Left ventricle myocardium superior (tissue), 1 donor: Measurements from ENCODE around the gene FBN1. TPM values are rescaled to one million over a fixed set of nuclear protein-coding genes. Genes with fewer than 3 reads are reported as not detected.

ENCODE experiments used
- ATAC-seq: fragments of 200-7000 bp; cut with Tn5 transposase; one replicate; pipeline ENCODE4 v1.9.1; 2020; ENCODE audit warnings: mild to moderate bottlenecking, moderate library complexity
- DNase-seq: peaks from one replicate; pipeline ENCODE4 v3.0.0-alpha.2; 2020
- intact Hi-C: fragments of 100-400 bp; cut with micrococcal nuclease; formaldehyde crosslinking; loops from one replicate; pipeline ENCODE4 v1.11.0; 2022
- long read RNA-seq: library from polyadenylated mRNA; unstranded; transcript quantifications from one replicate; pipeline ENCODE4 v2.0.0, GENCODE V29; 2021
- total RNA-seq: library from RNA; stranded (reverse); fragmentation: NEBNext Ultra II Directional; extraction: Animal tissue kit (Norgen Biotek cat#: 25700); gene quantifications from one replicate; pipeline ENCODE4 v1.2.1, GENCODE V29; 2021
- donor health status: DM: no; HTN: yes; CAD: no; lungs with severe emphysema.

Gene FBN1
- total RNA-seq: 27.6 TPM
- long read RNA-seq, partial matches to known transcripts: 5 of 5 reads
- long read RNA-seq, other reads (novel, unspliced or antisense): 0 of 5 reads

DNA sequence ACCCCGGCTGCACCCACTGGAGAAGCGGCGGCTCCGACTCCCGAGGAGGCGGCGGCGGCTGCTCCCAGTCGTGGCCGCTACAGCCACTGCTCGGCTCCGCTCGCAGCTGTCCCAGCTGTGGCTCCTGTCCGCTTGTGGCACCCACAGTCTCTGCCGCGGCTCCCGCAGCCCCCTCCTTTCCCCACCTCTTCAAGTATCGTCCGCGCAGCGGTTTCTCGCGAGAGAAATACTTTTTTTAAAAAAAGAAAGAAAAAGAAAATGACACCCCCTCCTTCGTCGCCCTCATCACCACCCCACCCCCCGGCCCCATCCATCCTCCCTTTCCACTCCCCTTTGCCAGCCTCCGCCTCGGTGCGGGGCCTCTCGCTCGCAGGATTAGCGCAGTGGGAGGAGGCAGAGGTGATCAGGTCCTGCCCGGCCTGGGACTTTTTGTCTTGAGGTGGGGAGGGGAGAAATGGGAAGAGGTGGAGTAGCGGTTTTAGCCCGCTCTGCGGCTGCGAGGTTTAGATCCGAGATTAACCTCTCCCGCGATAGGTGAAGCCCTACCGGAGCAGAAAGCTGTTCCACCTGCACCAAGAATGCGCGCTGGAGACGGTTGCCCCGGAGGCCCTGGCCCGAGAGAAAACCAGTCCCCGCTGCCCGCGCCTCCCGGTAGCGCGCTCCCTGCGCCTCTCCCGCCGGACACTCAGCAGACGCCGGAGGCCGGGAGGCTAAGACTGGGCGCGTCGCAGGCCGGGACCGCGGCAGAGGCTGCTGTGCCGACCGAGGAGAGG lies at the start of gene FBN1:
Gene FBN1 (minus strand): TSS at position 152 of the 773 bp plus-strand sequence. CDS start 940 bp downstream, outside the sequence.
- DNase-seq: peak; percentile 82
- intact Hi-C loops: no loop called here

DNA sequence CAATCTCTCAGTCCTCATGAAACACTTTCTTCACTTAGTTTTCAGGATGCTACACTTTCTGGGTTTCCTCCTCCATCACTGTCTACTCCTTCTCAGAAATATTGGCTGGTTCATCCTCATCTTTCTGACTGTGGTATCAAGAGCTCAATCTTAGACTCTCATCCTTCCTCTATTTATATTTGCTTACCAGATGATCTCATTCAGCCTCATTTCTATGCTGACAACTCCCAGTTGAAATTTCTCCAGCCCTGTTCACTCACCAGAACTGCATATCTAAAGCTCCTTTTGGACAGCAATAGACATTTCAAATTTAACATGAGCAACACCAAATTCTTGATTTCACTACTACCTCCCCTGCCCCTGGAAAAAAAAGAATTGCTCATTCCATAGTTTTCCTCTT lies 48.0 kb upstream of the FBN1 start:
- intact Hi-C loops: no loop called here
- DNase-seq (no peak), ATAC-seq (peak; percentile 39)

More for the DNA sequence above, at the start of gene FBN1:
- ATAC-seq: peak; percentile 85

DNA sequence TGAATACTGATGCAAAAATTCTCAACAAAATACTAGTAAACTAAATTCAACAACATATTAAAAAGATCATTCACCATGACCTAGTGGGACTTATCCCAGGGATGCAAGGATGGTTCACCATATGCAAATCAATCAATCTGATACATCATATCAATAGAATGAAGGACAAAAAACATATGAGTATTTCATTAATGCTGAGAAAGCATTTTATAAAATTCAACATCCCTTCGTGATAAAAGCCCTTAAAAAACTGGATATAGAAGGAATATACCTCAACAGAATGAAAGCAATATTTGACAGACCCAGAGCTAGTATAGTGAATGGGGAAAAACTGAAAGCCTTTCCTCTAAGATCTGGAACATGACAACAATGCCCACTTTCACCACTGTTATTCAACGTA lies 43.0 kb upstream of the FBN1 start:
- ATAC-seq: no peak
- no peak for DNase-seq
- intact Hi-C loops: no loop called here

DNA sequence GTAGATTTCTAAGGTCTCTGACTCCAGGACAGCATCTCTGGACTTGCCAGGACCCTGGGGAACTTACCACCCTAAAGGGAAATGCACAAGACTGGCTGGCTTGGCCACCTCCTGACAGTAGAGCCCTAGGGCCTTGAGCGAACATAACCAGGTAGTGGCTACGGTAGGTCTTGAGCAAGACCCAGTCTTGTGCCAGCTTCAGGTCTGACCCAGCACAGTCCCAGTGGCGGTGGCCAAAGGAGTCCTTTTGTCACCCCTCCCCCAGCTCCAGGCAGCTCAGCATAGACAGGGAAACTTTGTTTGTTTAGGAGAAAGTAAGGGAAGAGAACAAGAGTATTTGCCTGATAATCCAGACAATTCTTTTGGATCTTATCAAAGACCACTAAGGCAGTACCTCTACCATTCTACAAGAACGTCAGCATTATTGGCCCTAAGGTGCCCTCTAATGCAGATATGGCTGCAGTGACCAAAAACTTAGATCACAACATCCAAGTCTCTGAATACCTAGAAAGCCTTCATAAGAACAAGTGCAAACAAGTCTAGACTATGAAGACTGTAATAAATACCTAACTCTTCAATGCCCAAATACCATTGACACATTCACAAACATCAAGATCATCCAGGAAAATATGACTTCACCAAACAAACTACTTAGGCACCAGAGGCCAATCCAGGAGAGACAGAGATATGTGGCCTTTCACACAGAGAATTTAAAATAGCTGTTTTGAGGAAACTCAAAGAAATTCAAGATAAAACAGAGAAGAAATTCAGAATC lies 38.7 kb upstream of the FBN1 start:
- ATAC-seq (no peak), DNase-seq (no peak)
- intact Hi-C loops: no loop called here

DNA sequence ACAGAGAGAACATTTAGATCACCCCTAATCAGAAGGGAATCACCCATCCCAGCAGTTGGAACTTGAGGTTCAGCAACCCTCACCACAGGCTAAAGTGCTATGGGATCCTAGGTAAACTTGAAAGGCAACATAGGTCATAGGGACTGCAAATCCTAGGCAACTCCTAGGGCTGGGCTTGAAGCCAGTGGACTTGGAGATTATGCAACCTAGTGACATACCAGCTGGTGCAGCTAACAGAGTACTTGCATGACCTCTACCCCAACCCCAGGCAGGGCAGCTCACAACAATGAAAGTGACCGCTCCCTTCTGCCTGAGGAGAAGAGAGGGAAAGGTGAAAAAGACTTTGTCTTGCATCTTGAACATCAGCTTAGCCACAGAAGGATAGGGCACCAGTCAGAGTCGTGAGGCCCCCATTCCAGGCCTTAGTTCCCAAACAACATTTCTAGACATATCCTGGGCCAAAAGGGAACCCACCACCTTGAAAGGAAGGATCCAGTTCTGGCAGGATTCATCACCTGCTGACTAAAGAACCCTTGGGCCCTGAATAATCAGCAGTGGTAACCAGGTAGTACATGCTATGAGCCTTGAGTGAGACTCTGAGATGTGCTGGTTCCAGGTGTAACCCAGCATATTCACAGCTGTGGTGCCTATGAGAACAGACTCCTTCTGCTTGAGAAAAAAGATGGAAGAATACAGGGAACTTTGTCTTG lies 37.6 kb upstream of the FBN1 start:
- peak; percentile 94 for ATAC-seq
- peak; percentile 67 for DNase-seq
- intact Hi-C loops: no loop called here

DNA sequence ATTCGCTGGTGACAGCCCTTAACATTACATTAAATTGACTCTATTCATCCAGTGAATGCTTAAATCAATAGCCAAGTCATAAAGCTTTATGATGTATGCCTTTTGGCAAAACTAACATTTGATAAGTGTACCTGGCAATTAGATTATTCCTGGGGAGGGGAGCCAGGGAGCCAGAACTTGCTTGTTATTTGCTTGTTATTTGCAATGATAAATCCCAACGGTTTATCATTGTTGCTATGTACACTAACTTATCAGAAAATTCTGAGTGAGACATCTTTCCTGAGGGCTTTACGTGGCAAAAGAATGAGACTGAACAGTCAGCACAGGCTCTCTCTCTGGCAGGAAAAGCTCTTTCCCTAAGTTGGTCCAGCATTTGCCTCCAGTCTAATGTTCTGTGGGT lies 35.8 kb upstream of the FBN1 start:
- intact Hi-C loops: no loop called here
- DNase-seq (no peak), ATAC-seq (no peak)

DNA sequence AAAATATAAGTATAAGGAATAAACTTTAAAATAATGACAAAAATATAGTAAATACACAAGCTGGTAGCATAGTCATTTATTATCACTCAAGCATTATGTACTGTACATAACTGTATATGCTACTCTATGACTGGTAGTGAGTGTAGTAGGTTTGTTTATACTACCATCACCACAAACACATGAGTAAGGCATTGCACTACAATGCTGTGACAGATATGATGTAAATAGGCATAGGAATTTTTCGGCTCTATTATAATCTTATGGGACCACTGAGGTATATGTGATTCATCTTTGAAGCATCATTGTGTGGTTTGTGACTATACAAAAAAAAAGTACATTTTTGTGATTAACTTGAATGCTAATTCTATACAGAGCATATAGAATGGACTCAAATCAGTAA lies 35.3 kb upstream of the FBN1 start:
- DNase-seq: no peak
- intact Hi-C loops: no loop called here
- ATAC-seq: no peak

DNA sequence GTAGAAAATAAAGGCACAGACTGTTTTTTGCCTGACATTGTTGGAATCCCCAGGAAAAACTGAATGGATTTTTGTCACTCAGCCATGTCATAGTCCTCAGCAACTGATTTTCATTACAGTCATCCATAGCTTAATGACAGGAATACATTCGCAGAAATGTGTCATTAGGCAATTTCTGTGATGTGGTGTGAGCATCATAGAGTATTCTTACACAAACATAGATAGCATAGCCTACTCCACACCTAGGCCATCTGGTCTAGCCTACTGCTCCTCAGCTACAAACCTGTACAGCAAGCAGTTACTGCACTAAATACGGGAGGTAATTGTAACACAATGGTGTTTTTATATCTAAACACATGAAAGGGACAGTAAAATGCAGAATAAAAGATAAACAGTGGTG lies 34.4 kb upstream of the FBN1 start:
- DNase-seq (no peak), ATAC-seq (no peak)
- intact Hi-C loops: no loop called here

DNA sequence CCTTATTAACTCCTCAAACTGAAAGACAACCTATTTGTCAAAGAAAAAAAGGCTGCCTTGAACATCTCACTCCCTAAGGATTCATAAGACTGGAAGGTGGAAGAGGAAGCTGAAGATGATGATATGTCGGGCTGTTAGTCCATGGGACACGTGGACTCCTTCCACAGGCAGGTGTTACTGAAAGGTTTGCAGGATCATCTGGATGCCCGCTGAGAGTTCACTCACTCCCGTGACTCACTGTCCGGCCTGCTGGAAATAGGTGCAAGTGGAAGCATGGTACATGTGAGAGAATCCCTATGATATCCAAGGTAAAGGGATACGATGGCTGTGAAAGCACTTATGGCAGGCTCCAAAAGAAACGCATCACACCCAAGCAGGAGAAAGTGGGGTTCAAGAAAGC lies 33.3 kb upstream of the FBN1 start:
- ATAC-seq (no peak), DNase-seq (no peak)
- intact Hi-C loops: no loop called here

DNA sequence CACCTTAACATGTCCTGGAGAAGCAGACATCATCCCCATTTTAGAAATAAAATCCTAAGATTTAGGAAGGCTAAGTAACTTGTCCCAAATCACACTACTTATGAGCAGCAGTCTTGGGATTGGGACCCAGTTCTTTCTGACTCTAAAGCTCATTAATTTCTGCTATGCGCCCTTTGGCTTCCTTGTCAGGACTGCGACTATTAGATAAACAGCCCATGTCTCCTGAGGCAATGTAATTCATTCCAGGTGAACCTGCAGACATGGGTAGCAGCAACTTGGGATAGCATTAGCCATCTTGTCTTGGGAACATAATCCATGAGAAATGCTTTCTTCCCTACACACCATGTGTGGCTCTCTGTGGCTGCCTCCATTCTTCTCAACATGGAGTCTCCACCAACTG lies 32.3 kb upstream of the FBN1 start:
- intact Hi-C loops: no loop called here
- ATAC-seq (no peak), DNase-seq (no peak)

DNA sequence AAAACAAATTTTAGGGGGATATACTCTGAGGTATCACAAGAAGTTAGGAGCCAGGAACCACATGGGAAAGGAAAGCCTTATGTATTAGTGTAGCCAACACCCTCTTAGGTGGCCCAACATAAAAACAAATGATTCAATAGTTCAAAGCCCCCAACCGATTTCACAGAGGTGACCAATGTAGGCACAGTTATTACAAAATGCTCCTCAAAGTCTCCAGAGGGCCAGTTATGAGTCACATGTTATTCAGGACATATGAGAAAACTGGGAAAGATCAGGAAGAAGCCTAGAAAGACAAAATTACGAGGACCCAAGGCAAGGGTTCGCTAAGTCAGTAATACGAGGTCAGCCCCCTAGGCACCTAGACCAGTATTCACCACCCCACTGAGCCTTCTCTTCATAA lies 29.9 kb upstream of the FBN1 start:
- ATAC-seq: no peak
- intact Hi-C loops: no loop called here
- no peak for DNase-seq

DNA sequence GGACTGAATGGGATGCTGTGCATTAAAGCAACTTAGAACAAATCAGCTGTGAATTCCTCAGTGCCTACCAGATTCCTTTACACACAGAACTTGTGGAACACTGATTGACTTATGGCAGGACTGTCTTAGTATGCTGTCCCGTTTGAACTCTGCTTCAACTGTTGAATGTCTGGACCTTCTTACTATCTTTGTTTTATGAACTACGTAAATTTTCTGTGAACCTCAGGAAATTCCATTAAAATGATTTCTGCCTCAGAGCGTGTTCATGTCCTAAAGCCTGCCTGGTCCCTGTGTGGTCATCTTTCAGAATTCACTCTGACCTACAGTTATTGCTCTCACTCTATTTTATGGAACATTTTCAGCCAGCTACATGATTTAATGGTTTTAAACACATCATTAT lies 29.4 kb upstream of the FBN1 start:
- no peak for ATAC-seq
- intact Hi-C loops: no loop called here
- no peak for DNase-seq

DNA sequence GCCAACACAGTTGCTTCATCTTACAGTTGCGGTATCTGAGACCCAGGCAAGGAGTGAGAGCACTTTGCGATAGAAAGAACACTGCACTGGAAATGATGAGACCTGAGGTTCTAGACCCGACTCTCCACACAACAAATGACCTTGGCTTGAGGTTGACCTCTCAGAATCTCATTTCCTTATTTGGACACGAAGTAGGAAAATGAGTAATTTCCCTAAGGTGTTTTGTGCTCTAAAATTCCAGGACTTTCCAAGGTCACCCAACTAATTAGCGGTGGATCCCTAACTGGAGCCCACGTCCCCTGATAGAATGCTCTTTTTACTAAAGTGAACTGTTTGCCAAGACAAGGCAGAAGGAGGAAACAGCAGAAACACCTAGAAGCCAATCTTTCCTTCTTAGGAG lies 26.7 kb upstream of the FBN1 start:
- intact Hi-C loops: no loop called here
- DNase-seq (no peak), ATAC-seq (peak; percentile 10)

DNA sequence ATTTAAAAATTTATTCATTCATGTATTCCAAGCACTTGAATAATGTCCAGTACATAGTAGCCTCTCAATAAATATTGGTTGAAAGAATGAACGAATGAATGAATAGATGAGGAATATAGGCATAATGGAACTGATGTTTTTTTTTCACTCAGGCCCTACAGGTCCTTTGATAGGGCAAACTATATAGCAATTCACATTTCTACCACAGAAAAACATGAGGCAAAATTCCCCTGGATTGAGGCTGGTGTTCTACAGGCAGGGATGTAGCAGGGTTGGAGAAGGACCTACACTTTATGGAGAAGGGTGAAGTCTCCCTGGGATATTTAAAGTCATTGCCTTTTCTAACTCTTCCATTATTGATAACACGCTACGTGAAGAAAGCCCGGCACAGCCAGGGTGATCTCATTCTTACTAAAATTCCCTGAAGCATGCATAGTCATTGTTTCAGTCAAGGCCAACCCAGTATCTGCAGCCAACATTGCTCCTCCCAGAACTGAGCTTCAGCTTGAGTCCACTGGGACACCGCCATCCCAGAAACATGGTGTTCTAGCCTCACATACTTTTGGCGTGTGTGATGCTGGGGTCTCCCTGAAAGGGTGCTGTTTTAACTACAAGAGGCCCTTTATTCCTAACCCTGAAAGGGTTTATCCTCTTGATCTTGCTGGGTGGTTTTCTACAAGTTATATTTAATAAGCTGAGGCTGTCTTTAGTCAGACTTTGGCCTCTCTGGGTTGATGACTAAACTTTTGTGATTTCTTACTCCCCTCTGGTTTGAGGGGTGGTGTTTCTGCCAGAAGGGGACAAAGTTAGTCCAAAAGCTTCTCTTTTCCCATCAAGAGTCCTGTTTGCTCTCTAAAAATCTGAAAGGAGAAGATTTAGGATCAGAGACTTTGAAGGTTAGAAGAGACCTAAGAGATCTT lies 25.9 kb upstream of the FBN1 start:
- ATAC-seq (peak; percentile 92), DNase-seq (peak; percentile 65)
- intact Hi-C loops: no loop called here

DNA sequence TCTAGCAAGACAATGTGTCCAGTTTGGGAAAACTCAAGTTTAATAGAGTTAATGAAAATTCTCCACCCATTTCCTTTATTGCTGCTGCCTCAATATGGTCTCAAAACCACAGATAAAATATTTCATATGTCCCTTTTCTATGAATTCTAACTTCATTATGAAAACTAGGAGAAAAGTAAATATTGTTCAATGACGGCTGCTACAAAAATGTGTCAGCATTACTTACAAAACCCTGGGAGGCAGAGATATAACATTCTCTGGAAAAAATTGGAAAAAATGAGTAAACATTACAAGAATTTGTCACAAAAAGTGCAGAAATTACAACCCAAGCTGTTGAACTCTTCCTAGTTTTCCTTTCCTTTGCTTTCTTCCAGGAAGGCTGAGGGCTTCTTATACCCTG lies 22.2 kb upstream of the FBN1 start:
- no peak for ATAC-seq
- DNase-seq: no peak
- intact Hi-C loops: no loop called here

DNA sequence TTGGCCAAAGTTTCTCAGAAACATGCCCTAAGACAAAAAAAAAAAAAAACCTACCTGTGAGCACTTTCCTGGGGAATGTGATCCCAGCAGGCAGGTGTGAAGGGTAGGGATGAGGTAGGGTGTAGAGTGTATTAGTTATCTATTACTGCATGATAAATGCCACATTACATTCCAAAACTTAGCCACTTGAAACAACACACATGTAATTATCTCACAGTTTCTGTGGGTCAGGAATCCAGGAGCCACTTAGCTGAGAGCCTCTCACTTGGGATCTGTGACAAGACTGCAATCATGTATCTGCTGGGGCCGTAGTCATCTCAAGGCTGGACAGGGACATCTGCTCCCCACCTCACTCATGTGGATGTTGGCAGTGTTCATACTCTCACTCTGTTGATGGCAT lies 18.9 kb upstream of the FBN1 start:
- ATAC-seq: no peak
- no peak for DNase-seq

DNA sequence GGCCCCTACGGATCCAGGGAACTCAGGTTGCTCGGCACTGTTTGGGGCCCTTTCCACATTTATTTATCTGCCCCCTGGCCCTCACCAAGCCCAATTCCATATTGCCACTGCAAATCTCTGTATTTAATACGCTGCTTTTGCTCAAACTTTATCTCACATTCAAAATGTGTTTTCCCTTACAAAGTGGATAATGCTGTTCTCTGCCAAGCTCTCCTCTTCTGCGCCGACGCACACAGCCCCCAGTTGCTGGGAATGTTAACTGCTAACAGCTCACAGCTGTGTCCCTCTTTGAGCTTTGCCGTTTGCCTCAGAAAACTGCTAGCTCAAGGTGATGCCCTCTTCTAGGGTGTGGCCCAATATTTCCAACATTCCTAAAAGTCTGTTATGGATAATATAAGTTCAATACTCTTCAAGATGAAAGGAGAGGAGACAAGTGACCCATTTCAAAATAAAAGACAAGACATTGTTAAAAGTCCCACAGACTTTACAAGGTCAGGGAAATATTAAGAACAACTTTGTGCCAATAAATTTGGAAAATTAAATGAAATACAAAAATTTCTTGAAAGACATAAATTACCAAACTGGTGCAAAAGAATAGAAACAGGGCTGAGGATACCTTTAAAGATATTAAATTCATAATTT lies 12.6 kb upstream of the FBN1 start:
- ATAC-seq (peak; percentile 60), DNase-seq (peak; percentile 53)
- intact Hi-C loops: no loop called here

More for the DNA sequence above, 18.9 kb upstream of the FBN1 start:
- intact Hi-C loops: no loop called here

DNA sequence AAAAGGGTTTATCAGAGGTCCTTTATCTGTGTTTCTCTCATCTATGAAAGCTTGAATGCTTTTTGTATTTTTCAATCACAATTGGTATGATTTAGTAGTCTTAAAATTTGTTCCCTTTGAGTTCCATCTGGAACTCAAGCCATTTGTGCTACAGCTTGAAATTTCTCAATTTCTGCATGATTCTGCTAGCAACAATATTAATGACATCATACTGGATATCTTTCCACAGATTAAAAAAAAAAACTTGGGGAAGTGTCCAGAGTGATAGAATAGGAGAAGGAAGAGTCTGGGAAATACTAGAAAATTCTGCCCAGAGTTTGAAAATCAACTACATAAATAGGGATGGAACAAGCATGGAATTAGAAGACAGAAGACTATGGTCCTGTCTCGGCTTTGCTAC lies 9.3 kb upstream of the FBN1 start:
- no peak for DNase-seq

More for the DNA sequence above, 9.3 kb upstream of the FBN1 start:
- intact Hi-C loops: no loop called here
- peak; percentile 70 for ATAC-seq
